Measurements from ENCODE around the gene TMCC1.

DNA sequence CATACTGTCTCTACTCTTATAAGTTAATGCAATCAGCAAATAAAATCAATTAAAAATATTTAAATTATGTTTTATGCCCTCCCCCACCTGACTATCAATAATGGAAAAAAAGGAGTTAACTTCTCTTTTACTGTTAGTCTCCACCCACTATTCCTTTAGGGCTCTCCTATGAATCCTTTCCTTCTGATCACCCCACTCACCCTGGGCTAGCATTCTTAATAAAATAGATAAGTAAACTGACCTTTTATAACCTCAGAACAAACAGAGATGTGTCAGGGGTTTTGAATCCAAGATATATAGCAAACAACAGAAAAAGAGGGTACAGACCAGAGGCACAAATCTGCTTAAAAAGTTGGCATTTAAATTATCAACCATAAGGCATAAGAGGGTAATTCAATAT, 171.0 kb downstream of the TMCC1 start:
- no peak for TF ChIP-seq ZFP30 (CRISPR knock-in tag; IDR thresholded peaks at IDR 0.05)
- TF ChIP-seq RARB (CRISPR knock-in tag; IDR thresholded peaks at IDR 0.05), result no peak
- no peak for TF ChIP-seq ZFP3 (CRISPR knock-in tag; IDR thresholded peaks at IDR 0.05)
- no peak for TF ChIP-seq ZNF565 (CRISPR knock-in tag; conservative IDR thresholded peaks at IDR 0.05; ENCODE audit: low read depth)
- TF ChIP-seq ISL1 (CRISPR knock-in tag; IDR thresholded peaks at IDR 0.05), result no peak
- TF ChIP-seq, protein P1, sequence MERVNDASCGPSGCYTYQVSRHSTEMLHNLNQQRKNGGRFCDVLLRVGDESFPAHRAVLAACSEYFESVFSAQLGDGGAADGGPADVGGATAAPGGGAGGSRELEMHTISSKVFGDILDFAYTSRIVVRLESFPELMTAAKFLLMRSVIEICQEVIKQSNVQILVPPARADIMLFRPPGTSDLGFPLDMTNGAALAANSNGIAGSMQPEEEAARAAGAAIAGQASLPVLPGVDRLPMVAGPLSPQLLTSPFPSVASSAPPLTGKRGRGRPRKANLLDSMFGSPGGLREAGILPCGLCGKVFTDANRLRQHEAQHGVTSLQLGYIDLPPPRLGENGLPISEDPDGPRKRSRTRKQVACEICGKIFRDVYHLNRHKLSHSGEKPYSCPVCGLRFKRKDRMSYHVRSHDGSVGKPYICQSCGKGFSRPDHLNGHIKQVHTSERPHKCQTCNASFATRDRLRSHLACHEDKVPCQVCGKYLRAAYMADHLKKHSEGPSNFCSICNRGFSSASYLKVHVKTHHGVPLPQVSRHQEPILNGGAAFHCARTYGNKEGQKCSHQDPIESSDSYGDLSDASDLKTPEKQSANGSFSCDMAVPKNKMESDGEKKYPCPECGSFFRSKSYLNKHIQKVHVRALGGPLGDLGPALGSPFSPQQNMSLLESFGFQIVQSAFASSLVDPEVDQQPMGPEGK (CRISPR knock-in tag; IDR thresholded peaks at IDR 0.05; ENCODE audit: borderline replicate concordance), result no peak
- TF ChIP-seq ESRRG (CRISPR knock-in tag; IDR thresholded peaks at IDR 0.05), result no peak
